Measurements from ENCODE around the gene GLOD5. TPM values are rescaled to one million over a fixed set of nuclear protein-coding genes. Genes with fewer than 3 reads are reported as not detected.
"Not testable (repeated sequence)": the region's sequence is repeated elsewhere in the genome, so short reads cannot be mapped to it uniquely, and the experiment has no call there.

GLOD5 gene
- total and polyA plus RNA-seq, 4 experiments from 2014 or later: not detected

GRCh38 chrX:48815266-48815665 is 53.7 kb downstream of the GLOD5 start:
- no peaks in the 10 kb centered on the region for H3K36me3 ChIP-seq (ENCODE audit: insufficient read depth, low read length)
- peaks cover 0 to 2% (median 0%) of the 10 kb centered on the region in 8 donors for H3K9me3 Mint-ChIP-seq
- no peaks in the 10 kb centered on the region for H3K4me1 ChIP-seq (ENCODE audit: insufficient read depth, low read length)

GRCh38 chrX:48816014-48816810 is 54.7 kb downstream of the GLOD5 start:
- no peaks in the 10 kb centered on the region for H3K27me3 ChIP-seq (ENCODE audit: insufficient read depth, low read length)
- Mint-ChIP-seq H3K4me3 (no peak overlapping the region), H3K4me1 (no peaks in the 10 kb centered on the region), H3K9me3 (peaks cover 0 to 2% (median 0%) of the 10 kb centered on the region in 8 donors), H3K36me3 (peaks cover 10 to 17% of the 10 kb centered on the region in 2 donors), H3K27me3 (no peaks in the 10 kb centered on the region), H3K27ac (no peak overlapping the region)
- no peak overlapping the region for H3K4me3 ChIP-seq (ENCODE audit: low read length in 2 of 2)
- no peaks in the 10 kb centered on the region for H3K9me3 ChIP-seq (ENCODE audit: control insufficient read depth in 1 of 2, low read length in 2 of 2)
- H3K4me1 ChIP-seq (ENCODE audit: insufficient read depth, low read length): no peaks in the 10 kb centered on the region
- DNase-seq: no peak
- intact Hi-C loops (cut with micrococcal nuclease): no loop called here
- H3K36me3 ChIP-seq (ENCODE audit: insufficient read depth, low read length): no peaks in the 10 kb centered on the region
- ChIA-PET CTCF (ENCODE audit: partially characterized antibody) (no interaction called here), POLR2A (ENCODE audit: partially characterized antibody) (no interaction called here)
- no peak overlapping the region for H3K27ac ChIP-seq (ENCODE audit: low read depth, low read length)

More at GRCh38 chrX:48815266-48815665, 53.7 kb downstream of the GLOD5 start:
- no peak overlapping the region for H3K27ac ChIP-seq (ENCODE audit: low read depth, low read length)
- Mint-ChIP-seq H3K36me3 (peaks cover 10 to 22% of the 10 kb centered on the region in 2 donors), H3K27me3 (no peaks in the 10 kb centered on the region), H3K27ac (no peak overlapping the region), H3K4me3 (no peak overlapping the region), H3K4me1 (no peaks in the 10 kb centered on the region)
- no peak overlapping the region for H3K4me3 ChIP-seq (ENCODE audit: low read length in 2 of 2)
- DNase-seq: no peak
- ChIA-PET CTCF (ENCODE audit: partially characterized antibody) (no interaction called here), POLR2A (ENCODE audit: partially characterized antibody) (no interaction called here)
- intact Hi-C loops (cut with micrococcal nuclease): no loop called here
- H3K27me3 ChIP-seq (ENCODE audit: insufficient read depth, low read length): no peaks in the 10 kb centered on the region
- no peaks in the 10 kb centered on the region for H3K9me3 ChIP-seq (ENCODE audit: control insufficient read depth in 1 of 2, low read length in 2 of 2)

GRCh38 chrX:48818098-48818497 is 56.6 kb downstream of the GLOD5 start:
- no peak overlapping the region for H3K4me3 ChIP-seq (ENCODE audit: low read length in 2 of 2)
- ChIA-PET POLR2A (ENCODE audit: partially characterized antibody) (no interaction called here), CTCF (ENCODE audit: partially characterized antibody) (no interaction called here)

GRCh38 chrX:48818866-48819265 is 57.3 kb downstream of the GLOD5 start:
- Histone ChIP-seq H3K9me3 (ENCODE audit: control insufficient read depth in 1 of 2, low read length in 2 of 2) (no peaks in the 10 kb centered on the region), H3K4me3 (ENCODE audit: low read length in 2 of 2) (no peak overlapping the region), H3K4me1 (ENCODE audit: insufficient read depth, low read length) (no peaks in the 10 kb centered on the region), H3K36me3 (ENCODE audit: insufficient read depth, low read length) (no peaks in the 10 kb centered on the region), H3K27ac (ENCODE audit: low read depth, low read length) (no peak overlapping the region), H3K27me3 (ENCODE audit: insufficient read depth, low read length) (no peaks in the 10 kb centered on the region)
- H3K4me1 Mint-ChIP-seq: no peaks in the 10 kb centered on the region
- DNase-seq: no peak
- H3K27me3 Mint-ChIP-seq: no peaks in the 10 kb centered on the region
- peaks cover 0 to 2% (median 0%) of the 10 kb centered on the region in 8 donors for H3K9me3 Mint-ChIP-seq
- POLR2A ChIA-PET (ENCODE audit: partially characterized antibody): no interaction called here
- CTCF ChIA-PET (ENCODE audit: partially characterized antibody): no interaction called here
- H3K36me3 Mint-ChIP-seq: peaks cover 10 to 14% of the 10 kb centered on the region in 2 donors
- H3K4me3 Mint-ChIP-seq: no peak overlapping the region
- no peak overlapping the region for H3K27ac Mint-ChIP-seq
- intact Hi-C loops (cut with micrococcal nuclease): no loop called here

More at GRCh38 chrX:48818098-48818497, 56.6 kb downstream of the GLOD5 start:
- intact Hi-C loops (cut with micrococcal nuclease): no loop called here
- H3K36me3 Mint-ChIP-seq: peaks cover 10 to 12% of the 10 kb centered on the region in 2 donors
- Histone ChIP-seq H3K27ac (ENCODE audit: low read depth, low read length) (no peak overlapping the region), H3K9me3 (ENCODE audit: control insufficient read depth in 1 of 2, low read length in 2 of 2) (no peaks in the 10 kb centered on the region), H3K4me1 (ENCODE audit: insufficient read depth, low read length) (no peaks in the 10 kb centered on the region), H3K36me3 (ENCODE audit: insufficient read depth, low read length) (no peaks in the 10 kb centered on the region), H3K27me3 (ENCODE audit: insufficient read depth, low read length) (no peaks in the 10 kb centered on the region)
- no peak for DNase-seq
- H3K27me3 Mint-ChIP-seq: no peaks in the 10 kb centered on the region
- no peak overlapping the region for H3K27ac Mint-ChIP-seq
- no peak overlapping the region for H3K4me3 Mint-ChIP-seq
- peaks cover 0 to 2% (median 0%) of the 10 kb centered on the region in 8 donors for H3K9me3 Mint-ChIP-seq
- no peaks in the 10 kb centered on the region for H3K4me1 Mint-ChIP-seq

GRCh38 chrX:48819394-48819793 is 57.8 kb downstream of the GLOD5 start:
- H3K27ac ChIP-seq (ENCODE audit: low read depth, low read length); H3K4me3 ChIP-seq (ENCODE audit: low read length in 2 of 2); H3K4me3 Mint-ChIP-seq; POLR2A ChIA-PET (ENCODE audit: partially characterized antibody); H3K27me3 ChIP-seq (ENCODE audit: insufficient read depth, low read length); H3K27me3 Mint-ChIP-seq; H3K27ac Mint-ChIP-seq; intact Hi-C loops (cut with micrococcal nuclease); H3K4me1 ChIP-seq (ENCODE audit: insufficient read depth, low read length); DNase-seq; CTCF ChIA-PET (ENCODE audit: partially characterized antibody); H3K9me3 Mint-ChIP-seq; H3K4me1 Mint-ChIP-seq; H3K36me3 ChIP-seq (ENCODE audit: insufficient read depth, low read length); H3K9me3 ChIP-seq (ENCODE audit: control insufficient read depth in 1 of 2, low read length in 2 of 2): not testable (repeated sequence)
- H3K36me3 Mint-ChIP-seq: peaks cover 10 to 16% of the 10 kb centered on the region in 2 donors

- Mint-ChIP-seq H3K4me1 (peaks cover 0 to 5% (median 4%) of the 10 kb centered on the region in 4 donors), H3K27ac (no peak overlapping the region), H3K9me3 (peaks cover 0 to 4% (median 0%) of the 10 kb centered on the region in 8 donors), H3K4me3 (no peak overlapping the region), H3K27me3 (peaks cover 7% of the 10 kb centered on the region in 2 donors), H3K36me3 (peaks cover 9 to 26% of the 10 kb centered on the region in 2 donors)
- ChIA-PET CTCF (ENCODE audit: partially characterized antibody) (no interaction called here), POLR2A (ENCODE audit: partially characterized antibody) (no interaction called here)
- intact Hi-C loops (cut with micrococcal nuclease): no loop called here
- Histone ChIP-seq H3K9me3 (ENCODE audit: control insufficient read depth in 1 of 2, low read length in 2 of 2) (no peaks in the 10 kb centered on the region), H3K4me3 (ENCODE audit: low read length in 2 of 2) (no peak overlapping the region), H3K27ac (ENCODE audit: low read depth, low read length) (no peak overlapping the region), H3K36me3 (ENCODE audit: insufficient read depth, low read length) (no peaks in the 10 kb centered on the region), H3K27me3 (ENCODE audit: insufficient read depth, low read length) (no peaks in the 10 kb centered on the region), H3K4me1 (ENCODE audit: insufficient read depth, low read length) (no peaks in the 10 kb centered on the region)
- DNase-seq: no peak
These were observed 61.5 kb downstream of the GLOD5 start for GRCh38 chrX:48823053-48823452.

All from CD4-positive, alpha-beta memory T cell (primary cell).